ENCODE data around the gene EFEMP1.

GRCh38 chr2:55880416-55881143, 43.0 kb downstream of the EFEMP1 start:
- no peak for TF ChIP-seq POLR2A (IDR thresholded peaks at IDR 0.05; ENCODE audit: low read length)
- no peak for TF ChIP-seq GATA1 (IDR thresholded peaks at IDR 0.05; ENCODE audit: low read depth, low read length)

Measured in erythroblast (primary cell).